NCI-H748 (cell line): ENCODE results near the gene IFNLR1.

Experiments used
- DNase-seq: peaks from one replicate; lab custom pipeline; 2025; ENCODE audit not compliant: unreplicated experiment; lab: John Stamatoyannopoulos, UW

The IFNLR1 gene

DNA sequence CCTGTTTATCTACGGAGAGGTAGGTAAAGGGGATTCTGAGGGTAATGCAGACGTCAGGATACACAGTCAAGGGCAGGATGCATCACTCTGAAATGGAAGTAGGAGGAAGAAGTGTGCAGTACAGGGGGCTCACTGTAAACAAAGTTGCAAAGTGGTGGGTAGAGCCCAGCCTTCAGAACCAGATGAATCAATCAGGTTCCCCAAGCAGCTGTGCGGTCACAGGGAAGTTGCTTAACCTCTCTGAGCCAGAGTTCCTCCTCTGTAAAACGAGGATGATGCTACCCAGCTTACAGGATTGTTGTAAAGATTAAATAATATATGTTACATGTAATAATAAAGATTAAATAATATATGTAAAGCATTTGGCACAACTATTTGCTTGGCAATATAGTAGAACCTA, 61.6 kb downstream of the IFNLR1 start:
- DNase-seq: no peak

DNA sequence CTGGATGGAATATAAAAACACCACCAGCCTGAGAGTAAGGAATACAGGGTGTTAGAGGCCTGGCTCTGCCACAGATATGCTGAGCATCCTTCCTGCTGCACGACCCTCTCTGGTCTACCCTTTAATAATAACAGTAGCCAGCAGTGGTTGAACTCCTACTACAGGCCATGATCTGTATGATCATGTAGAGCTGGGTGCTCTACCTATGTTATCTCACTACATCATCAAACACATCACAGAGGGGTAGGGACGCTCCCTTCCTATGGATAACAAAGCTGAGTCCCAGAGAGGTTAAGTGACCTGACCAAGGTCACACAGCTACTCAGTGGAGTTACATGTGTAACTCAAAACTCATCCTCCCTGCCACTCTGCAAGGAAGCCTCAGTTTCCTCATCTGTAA, 62.1 kb downstream of the IFNLR1 start:
- DNase-seq: no peak

DNA sequence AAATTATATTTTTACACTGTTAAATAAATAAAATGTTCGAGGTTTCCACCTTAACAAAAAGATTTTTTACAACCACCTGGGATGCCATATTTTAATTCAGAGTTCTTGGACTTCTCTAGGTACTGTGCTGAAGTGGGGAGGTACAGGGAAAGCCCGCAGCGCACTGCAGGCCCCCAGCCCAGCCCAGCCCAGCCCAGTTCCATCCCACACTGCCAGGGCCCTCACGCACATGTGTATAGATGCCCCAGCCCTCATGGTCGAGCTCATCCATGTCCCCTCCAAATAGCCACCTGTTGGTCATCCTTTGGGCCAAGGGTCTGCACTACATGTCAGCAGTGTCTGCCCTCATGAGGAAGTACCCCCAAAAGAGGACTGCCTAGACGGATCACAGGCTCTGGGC, 63.5 kb downstream of the IFNLR1 start:
- DNase-seq: no peak

DNA sequence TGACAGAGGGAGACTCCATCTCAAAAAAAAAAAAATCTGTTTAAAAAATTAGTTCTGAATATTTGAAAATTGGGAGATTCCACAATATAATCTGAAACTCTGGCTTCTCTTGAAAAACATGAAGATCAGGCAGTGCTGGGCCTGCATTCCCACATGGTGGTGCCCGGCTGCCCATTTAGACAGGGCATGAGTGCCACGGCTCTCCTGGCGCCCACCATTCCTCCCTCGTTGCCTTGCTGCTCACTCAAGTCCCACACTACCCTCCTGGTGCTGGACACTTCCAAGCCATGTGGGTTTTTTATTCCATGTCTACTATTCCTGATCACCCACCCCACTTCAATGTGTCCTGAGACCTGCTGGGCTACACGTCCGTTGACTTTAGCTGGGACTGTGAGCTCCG, 64.3 kb downstream of the IFNLR1 start:
- DNase-seq: no peak

- no peak for DNase-seq
Observed at GRCh38 chr1:24121406-24121805, 65.7 kb downstream of the IFNLR1 start.

GRCh38 chr1:24120965-24121364, 66.1 kb downstream of the IFNLR1 start:
- no peak for DNase-seq

DNA sequence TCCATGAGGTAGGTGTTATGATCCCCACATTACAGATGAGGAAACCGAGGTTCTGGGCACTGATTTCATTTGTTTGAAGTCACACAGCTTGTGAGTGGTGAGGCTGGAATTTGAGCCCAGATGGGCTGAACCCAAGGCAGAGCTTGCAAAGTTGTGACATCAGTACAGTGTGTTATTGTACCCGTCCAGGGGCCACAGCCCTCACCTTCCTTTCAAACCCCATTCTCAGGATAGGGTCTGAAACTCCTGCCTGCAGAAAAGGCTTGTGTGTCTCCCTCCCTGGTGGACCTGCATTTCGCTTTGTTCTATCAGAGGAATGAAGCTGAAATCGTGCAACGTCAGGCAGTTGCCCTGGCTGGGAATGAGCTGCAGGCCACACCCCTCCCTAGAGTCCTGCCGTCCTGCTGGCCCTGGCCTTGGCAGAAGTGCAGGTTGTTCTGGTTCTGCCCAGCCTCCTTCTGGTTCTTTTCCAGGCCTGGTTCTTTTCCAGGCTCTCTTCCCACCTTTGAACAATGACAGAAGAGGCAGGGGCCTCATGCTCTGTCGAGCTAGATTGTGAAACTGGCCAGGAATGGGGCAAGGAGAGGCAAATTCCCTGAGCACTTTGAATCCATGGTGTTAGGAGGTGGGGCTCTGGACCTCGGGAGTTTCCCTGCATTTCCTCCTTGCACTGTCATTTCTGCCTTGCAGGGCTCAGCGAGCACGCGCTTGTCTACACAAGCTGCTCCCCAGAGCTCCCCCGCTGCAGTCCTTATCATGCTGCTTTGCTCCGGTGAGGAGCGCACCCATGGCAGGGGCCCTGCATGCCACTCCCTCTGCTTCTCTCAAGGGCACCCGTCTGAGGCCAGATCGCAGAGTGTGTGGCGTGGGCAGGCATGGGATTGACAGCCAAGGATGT, 67.0 kb downstream of the IFNLR1 start:
- DNase-seq: no peak

GRCh38 chr1:24119489-24119858, 67.6 kb downstream of the IFNLR1 start:
- no peak for DNase-seq

DNA sequence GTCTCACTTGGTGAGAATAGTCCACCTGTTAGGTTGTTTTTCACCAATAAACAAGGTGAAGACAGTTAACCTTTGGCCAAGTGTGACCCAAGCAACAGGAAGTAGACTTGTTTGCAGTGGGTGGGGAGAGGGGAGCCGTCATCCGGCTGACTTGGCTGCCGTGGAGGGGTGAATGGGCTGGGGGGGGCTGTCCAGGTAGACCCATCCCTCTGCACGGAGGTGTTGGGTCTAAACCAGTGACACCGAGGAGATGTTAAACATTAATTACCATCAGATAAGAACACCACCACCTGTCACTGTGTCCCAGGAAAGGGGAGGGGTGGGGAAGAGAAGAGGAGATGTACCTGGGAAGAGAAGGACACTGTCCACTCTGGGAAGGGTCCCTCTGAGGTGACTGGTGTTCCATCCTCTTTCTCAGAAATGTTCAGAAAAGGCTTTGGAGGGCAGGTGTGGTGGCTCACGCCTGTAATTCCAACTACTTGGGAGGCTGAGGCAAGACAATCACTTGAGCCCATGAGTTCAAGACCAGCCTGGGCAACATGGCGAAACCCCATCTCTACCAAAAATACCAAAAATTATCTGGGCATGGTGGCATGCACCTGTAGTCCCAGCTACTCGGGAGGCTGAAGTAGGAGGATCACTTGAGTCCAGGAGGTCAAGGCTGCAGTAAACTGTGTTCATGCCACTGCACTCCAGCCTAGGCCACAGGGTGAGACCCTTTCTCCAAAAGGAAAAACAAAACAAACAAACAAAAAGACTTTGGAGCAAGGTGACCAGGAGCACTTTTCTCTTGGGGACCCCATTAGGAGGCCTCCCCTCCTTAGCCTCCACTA, 68.5 kb downstream of the IFNLR1 start:
- no peak for DNase-seq

DNA sequence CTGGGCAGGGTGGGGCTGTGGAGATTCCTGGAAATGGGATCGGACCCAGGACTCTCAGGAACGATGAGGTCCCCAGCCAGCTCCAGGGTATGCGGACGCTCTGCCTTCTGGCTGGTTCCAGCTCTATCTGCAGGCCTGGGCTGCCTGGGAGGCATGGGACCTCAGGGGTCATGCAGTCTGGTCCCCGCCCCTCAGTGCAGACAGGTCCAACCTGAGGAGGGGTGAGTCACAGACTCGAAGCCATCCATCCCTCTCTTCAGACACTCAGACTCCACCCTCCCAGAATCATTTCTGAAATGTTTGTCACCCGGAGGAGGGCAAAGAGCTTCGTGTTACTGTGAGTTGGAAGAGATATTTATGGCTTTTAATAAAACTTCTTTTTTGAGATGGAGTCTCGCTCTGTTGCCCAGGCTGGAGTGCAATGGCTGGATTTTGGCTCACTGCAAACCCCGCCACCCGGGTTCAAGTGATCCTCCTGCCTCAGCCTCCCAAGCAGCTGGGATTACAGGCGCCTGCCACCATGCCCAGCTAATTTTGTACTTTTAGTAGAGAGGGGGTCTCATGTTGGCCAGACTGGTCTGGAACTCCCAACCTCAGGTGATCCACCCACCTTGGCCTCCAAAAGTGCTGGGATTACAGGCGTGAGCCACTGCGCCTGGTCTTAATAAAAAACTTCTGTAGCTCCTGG, 69.2 kb downstream of the IFNLR1 start:
- DNase-seq: no peak

- no peak for DNase-seq
Observed at GRCh38 chr1:24117132-24117531, 70.0 kb downstream of the IFNLR1 start.

GRCh38 chr1:24114753-24115152, 72.3 kb downstream of the IFNLR1 start:
- no peak for DNase-seq

DNA sequence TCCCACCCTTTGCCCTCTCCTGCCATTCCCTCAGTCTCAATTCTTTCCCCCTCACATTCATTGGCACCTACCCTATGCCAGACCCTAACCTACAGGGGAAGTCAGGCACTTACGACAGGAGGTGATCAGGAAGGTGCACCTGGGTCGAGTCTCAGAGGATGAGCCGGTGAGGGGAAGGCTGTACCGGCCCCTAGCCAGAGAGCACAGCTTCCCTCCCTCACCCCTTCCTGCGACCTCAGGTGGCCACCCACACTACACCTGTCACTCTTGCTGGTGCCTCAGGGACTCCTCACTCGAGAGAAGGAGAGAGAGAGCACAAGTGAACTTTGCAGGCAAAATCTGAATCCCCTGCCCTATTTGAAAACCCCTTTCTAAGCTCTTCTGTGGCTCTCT, 73.5 kb downstream of the IFNLR1 start:
- DNase-seq: no peak

GRCh38 chr1:24111996-24112779, 74.9 kb downstream of the IFNLR1 start, which contains the start of gene MYOM3:
MYOM3 (minus strand) TSS chr1:24112135; CDS start chr1:24108636, 3,499 bp downstream.
- DNase-seq: peak; percentile 1

DNA sequence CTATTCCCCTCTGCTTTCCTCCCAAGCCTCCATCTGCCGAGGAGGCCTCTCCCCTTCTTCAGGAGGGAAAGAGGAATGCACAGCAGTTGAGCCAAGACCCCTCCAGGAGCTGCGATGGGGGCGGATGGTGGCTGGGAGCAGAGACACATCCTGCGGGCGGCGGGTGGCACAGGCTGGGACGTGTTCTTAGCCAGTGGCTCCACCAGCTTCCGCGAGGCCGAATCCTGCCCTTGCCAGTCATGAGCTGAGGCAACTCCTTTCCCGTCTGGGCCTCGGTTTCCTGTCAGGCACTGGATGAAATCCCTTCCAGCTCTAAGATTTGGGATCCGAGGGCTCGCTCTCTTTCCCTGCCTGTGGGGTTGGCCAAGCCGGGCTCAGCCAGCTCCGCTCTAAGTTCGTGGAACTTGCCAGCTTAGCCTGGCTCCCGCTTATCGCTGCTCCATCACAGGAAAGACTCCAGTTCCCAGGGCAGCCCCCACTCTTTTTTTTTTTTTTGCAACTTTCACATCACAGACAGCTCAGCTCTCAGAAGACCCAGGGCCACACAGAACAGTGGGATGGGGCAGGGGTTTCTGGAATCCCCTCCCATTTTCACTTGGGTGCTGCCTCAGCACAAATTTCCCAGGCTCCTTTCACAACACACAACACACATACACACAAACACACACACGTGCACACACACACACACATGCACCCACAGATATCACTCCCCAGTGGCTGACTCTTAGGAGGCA, 75.7 kb downstream of the IFNLR1 start:
- DNase-seq: no peak

- DNase-seq: no peak
Observed at GRCh38 chr1:24110642-24111261, 76.3 kb downstream of the IFNLR1 start.

DNA sequence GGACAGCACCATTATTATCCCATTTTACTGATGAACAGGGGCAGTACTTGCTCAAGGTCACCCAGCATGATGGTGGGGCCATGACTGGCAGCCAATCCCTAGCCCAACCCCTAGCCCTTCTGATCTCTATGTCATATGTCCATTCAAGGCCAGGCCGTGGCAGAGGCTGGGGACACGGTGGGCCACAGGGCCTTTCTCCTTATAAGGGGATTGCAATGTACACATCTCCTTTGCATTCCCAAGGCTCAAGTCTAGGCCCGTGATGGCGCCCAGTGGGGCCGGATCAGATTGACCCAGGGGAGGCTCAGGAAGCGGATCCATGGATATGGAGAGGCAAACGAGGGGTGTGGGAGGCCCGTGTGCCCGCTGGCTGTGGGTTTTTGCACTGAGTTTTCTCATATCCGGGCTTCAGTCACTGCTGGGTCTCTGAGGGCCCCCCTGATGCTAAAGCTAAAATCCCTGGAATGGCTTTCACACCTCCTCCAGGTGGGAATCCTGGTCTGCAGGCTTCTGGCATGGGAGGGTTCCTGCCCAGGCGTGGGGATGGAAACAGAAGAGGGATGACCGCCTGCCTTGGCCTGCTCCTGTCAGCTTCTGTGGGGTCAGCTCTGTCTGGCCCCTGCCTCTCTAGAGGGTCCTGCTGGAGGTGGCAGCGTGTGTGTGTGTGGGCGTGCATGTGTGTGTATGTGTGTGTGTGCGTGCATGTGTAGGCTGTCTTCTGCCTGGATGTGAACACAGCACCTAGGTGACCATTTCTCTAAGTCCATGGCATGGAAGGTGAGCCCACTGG, 77.2 kb downstream of the IFNLR1 start:
- no peak for DNase-seq

DNA sequence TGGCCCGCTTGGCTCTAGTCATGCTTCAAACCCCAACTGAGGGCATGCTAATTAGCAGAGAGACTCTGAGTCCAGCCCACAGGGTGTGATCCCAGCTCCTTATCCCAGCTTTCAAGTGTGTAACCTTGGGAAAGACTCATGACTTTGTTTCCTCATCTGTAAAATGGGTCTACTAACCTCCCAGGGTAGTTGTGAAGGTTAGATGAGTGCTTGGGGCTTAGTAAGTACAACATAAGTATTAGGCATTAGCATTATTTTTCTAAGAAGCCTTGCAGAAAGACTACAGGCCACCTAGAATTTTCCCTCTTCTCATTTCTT, 78.0 kb downstream of the IFNLR1 start:
- DNase-seq: no peak
